ENCODE data around the gene FHOD3.

FHOD3 gene

GRCh38 chr18:36623091-36623490 is 325.6 kb downstream of the FHOD3 start:
- TF ChIP-seq CTCF (IDR thresholded peaks at IDR 0.05; ENCODE audit: extremely low read depth, missing control alignments) = no peak
- no peak for DNase-seq (ENCODE audit: low spot score)

- no peak for TF ChIP-seq CTCF (IDR thresholded peaks at IDR 0.05; ENCODE audit: extremely low read depth, missing control alignments)
- DNase-seq (ENCODE audit: low spot score) = no peak
Observed at GRCh38 chr18:36623681-36624190, 326.2 kb downstream of the FHOD3 start.

GRCh38 chr18:36624451-36625167 is 327.1 kb downstream of the FHOD3 start:
- no peak for DNase-seq (ENCODE audit: low spot score)
- no peak for TF ChIP-seq CTCF (IDR thresholded peaks at IDR 0.05; ENCODE audit: extremely low read depth, missing control alignments)

- no peak for TF ChIP-seq CTCF (IDR thresholded peaks at IDR 0.05; ENCODE audit: extremely low read depth, missing control alignments)
- DNase-seq (ENCODE audit: low spot score) = no peak
Observed at GRCh38 chr18:36625386-36625785, 327.9 kb downstream of the FHOD3 start.

GRCh38 chr18:36627637-36628036 is 330.1 kb downstream of the FHOD3 start:
- DNase-seq (ENCODE audit: low spot score) = no peak
- no peak for TF ChIP-seq CTCF (IDR thresholded peaks at IDR 0.05; ENCODE audit: extremely low read depth, missing control alignments)

- TF ChIP-seq CTCF (IDR thresholded peaks at IDR 0.05; ENCODE audit: extremely low read depth, missing control alignments) = no peak
- DNase-seq (ENCODE audit: low spot score) = no peak
Observed at GRCh38 chr18:36628435-36629137, 331.1 kb downstream of the FHOD3 start.

- TF ChIP-seq CTCF (IDR thresholded peaks at IDR 0.05; ENCODE audit: extremely low read depth, missing control alignments) = no peak
- no peak for DNase-seq (ENCODE audit: low spot score)
Observed at GRCh38 chr18:36629138-36629530, 331.6 kb downstream of the FHOD3 start.

Measured in GM20000 (cell line).